DND-41 (cell line): ENCODE measurements around the gene TMPRSS9.
A peak's percentile ranks its signal among the peaks of the same experiment; 100 is the strongest.

Source experiments
- ATAC-seq: fragments of 200-7000 bp; cut with Tn5 transposase; 3 replicates; pipeline ENCODE4 v1.9.1; 2021; ENCODE audit warnings: low read depth; ENCODE audit not compliant: insufficient read depth
- DNase-seq: peaks from one replicate; pipeline ENCODE4 v3.0.0-alpha.2; 2020
- H2AFZ ChIP-seq: 2 replicates; pipeline ENCODE4 v1.6.0; 2012; ENCODE audit warnings: low read depth, low read length
- H3K27ac ChIP-seq: 2 replicates; pipeline ENCODE4 v1.5.1; 2012; ENCODE audit warnings: low read length, inconsistent platforms
- H3K27me3 ChIP-seq: fragments of 200-600 bp; sonication (generic); 2 replicates; pipeline ENCODE4 v1.6.0; 2012; ENCODE audit warnings: low read length, mild to moderate bottlenecking, inconsistent platforms; ENCODE audit not compliant: insufficient read depth, poor library complexity
- H3K36me3 ChIP-seq: 2 replicates; pipeline ENCODE4 v1.5.1; 2012; ENCODE audit warnings: low read length, inconsistent platforms; ENCODE audit not compliant: insufficient read depth
- H3K4me1 ChIP-seq: 2 replicates; pipeline ENCODE4 v1.5.1; 2012; ENCODE audit warnings: mild to moderate bottlenecking, low read length; ENCODE audit not compliant: insufficient read depth
- H3K4me2 ChIP-seq: 2 replicates; pipeline ENCODE4 v1.6.0; 2012; ENCODE audit warnings: mild to moderate bottlenecking, moderate library complexity, low read length, inconsistent platforms; ENCODE audit not compliant: insufficient read depth
- H3K4me3 ChIP-seq, 2 experiments: fragments of 200-600 bp in 1 of 2; shearing (Covaris generic) in 1 of 2; 2 replicates each; pipeline ENCODE4 v1.5.1; 2012 to 2016; ENCODE audit warnings: inconsistent platforms in 2 of 2, low read length in 2 of 2, mild to moderate bottlenecking in 2 of 2, low read depth in 1 of 2, moderate library complexity in 1 of 2
- H3K79me2 ChIP-seq: 2 replicates; pipeline ENCODE4 v1.6.0; 2012; ENCODE audit warnings: low read length, inconsistent platforms; ENCODE audit not compliant: insufficient read depth
- H3K9ac ChIP-seq: 2 replicates; pipeline ENCODE4 v1.6.0; 2012; ENCODE audit warnings: low read depth, mild to moderate bottlenecking, inconsistent platforms, low read length, moderate library complexity
- H3K9me3 ChIP-seq: 2 replicates; pipeline ENCODE4 v1.5.1; 2012; ENCODE audit warnings: low read length, moderate library complexity, mild to moderate bottlenecking, inconsistent platforms; ENCODE audit not compliant: insufficient read depth, severe bottlenecking
- H4K20me1 ChIP-seq: 2 replicates; pipeline ENCODE4 v1.6.0; 2012; ENCODE audit warnings: low read length; ENCODE audit not compliant: insufficient read depth
- EZH2 ChIP-seq: IDR thresholded peaks from 3 replicates; pipeline ENCODE4 v1.6.1; 2012; ENCODE audit warnings: borderline replicate concordance, low read depth, mild to moderate bottlenecking, moderate library complexity, low read length, inconsistent platforms; ENCODE audit not compliant: severe bottlenecking
- TF ChIP-seq, protein P1 (sequence below): IDR thresholded peaks from 2 replicates; pipeline ENCODE4 v1.5.1; 2012; ENCODE audit warnings: borderline replicate concordance, low read length, moderate library complexity, mild to moderate bottlenecking; ENCODE audit not compliant: poor library complexity, severe bottlenecking; ENCODE audit errors: extremely low read depth

TMPRSS9 gene

GRCh38 chr19:2413629-2414028, 53.6 kb downstream of the TMPRSS9 start:
- ATAC-seq = peak; percentile 6; the same call in 1 of the 3 replicates
- no peaks in the 10 kb centered on the region for H3K4me1 ChIP-seq
- TF ChIP-seq EZH2 = no peak
- TF ChIP-seq, protein P1, sequence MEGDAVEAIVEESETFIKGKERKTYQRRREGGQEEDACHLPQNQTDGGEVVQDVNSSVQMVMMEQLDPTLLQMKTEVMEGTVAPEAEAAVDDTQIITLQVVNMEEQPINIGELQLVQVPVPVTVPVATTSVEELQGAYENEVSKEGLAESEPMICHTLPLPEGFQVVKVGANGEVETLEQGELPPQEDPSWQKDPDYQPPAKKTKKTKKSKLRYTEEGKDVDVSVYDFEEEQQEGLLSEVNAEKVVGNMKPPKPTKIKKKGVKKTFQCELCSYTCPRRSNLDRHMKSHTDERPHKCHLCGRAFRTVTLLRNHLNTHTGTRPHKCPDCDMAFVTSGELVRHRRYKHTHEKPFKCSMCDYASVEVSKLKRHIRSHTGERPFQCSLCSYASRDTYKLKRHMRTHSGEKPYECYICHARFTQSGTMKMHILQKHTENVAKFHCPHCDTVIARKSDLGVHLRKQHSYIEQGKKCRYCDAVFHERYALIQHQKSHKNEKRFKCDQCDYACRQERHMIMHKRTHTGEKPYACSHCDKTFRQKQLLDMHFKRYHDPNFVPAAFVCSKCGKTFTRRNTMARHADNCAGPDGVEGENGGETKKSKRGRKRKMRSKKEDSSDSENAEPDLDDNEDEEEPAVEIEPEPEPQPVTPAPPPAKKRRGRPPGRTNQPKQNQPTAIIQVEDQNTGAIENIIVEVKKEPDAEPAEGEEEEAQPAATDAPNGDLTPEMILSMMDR = no peak
- peaks cover 9% of the 10 kb centered on the region for H3K36me3 ChIP-seq
- peaks cover 4% of the 10 kb centered on the region; the same call in 1 of the 2 replicates for H4K20me1 ChIP-seq
- no peak overlapping the region for H2AFZ ChIP-seq
- no peaks in the 10 kb centered on the region for H3K79me2 ChIP-seq
- DNase-seq = no peak
- no peak overlapping the region for H3K4me2 ChIP-seq
- H3K4me3 ChIP-seq = no peak overlapping the region
- H3K27me3 ChIP-seq = no peaks in the 10 kb centered on the region
- no peaks in the 10 kb centered on the region for H3K9me3 ChIP-seq
- no peak overlapping the region for H3K9ac ChIP-seq
- H3K27ac ChIP-seq = no peak overlapping the region

- Histone ChIP-seq H3K4me3 (no peak overlapping the region), H3K9me3 (no peaks in the 10 kb centered on the region), H3K36me3 (peaks cover 9% of the 10 kb centered on the region), H3K27ac (no peak overlapping the region), H3K9ac (no peak overlapping the region), H3K79me2 (no peaks in the 10 kb centered on the region), H3K27me3 (no peaks in the 10 kb centered on the region), H3K4me1 (no peaks in the 10 kb centered on the region), H4K20me1 (peaks cover 11% of the 10 kb centered on the region), H2AFZ (no peak overlapping the region), H3K4me2 (no peak overlapping the region)
- TF ChIP-seq EZH2 = no peak
- TF ChIP-seq, protein P1 = no peak
- ATAC-seq (no peak), DNase-seq (no peak)
Observed at GRCh38 chr19:2415281-2415972, 55.4 kb downstream of the TMPRSS9 start.

GRCh38 chr19:2415973-2416319, 55.9 kb downstream of the TMPRSS9 start:
- ATAC-seq = no peak
- H3K9ac ChIP-seq = no peak overlapping the region

More at GRCh38 chr19:2415973-2416319, 55.9 kb downstream of the TMPRSS9 start:
- no peak for DNase-seq
- Histone ChIP-seq H3K79me2 (no peaks in the 10 kb centered on the region), H3K36me3 (peaks cover 9% of the 10 kb centered on the region), H3K4me3 (no peak overlapping the region), H3K27ac (no peak overlapping the region), H3K9me3 (no peaks in the 10 kb centered on the region), H3K4me1 (no peaks in the 10 kb centered on the region), H3K4me2 (no peak overlapping the region), H4K20me1 (peaks cover 11% of the 10 kb centered on the region), H2AFZ (no peak overlapping the region), H3K27me3 (no peaks in the 10 kb centered on the region)
- no peak for TF ChIP-seq EZH2
- TF ChIP-seq, protein P1 = no peak
